GM23248 (cell line): ENCODE measurements around the gene MDN1. TPM values are rescaled to one million over a fixed set of nuclear protein-coding genes. Genes with fewer than 3 reads are reported as not detected.

Experiments
- DNase-seq: peaks from one replicate; pipeline ENCODE4 v3.0.0-alpha.2; 2015
- H2AFZ ChIP-seq: fragments of 200-600 bp; sonication (generic); 2 replicates; pipeline ENCODE4 v1.6.1; 2016; ENCODE audit warnings: antibody characterized with exemption
- H3F3A ChIP-seq: fragments of 200-600 bp; sonication (generic); 2 replicates; pipeline ENCODE4 v1.6.1; 2016; ENCODE audit warnings: mild to moderate bottlenecking, antibody characterized with exemption, mixed run types; ENCODE audit not compliant: insufficient read depth
- H3K27ac ChIP-seq: fragments of 200-600 bp; sonication (generic); 2 replicates; pipeline ENCODE4 v1.5.1; 2016; ENCODE audit warnings: mild to moderate bottlenecking
- H3K27me3 ChIP-seq: fragments of 200-600 bp; sonication (generic); replicated peaks from 2 replicates; pipeline ENCODE4 v1.6.1; 2016; ENCODE audit warnings: mild to moderate bottlenecking; ENCODE audit not compliant: insufficient read depth
- H3K36me3 ChIP-seq: fragments of 200-600 bp; sonication (generic); 2 replicates; pipeline ENCODE4 v1.6.1; 2016; ENCODE audit warnings: low read depth, mild to moderate bottlenecking
- H3K4me1 ChIP-seq: fragments of 200-600 bp; sonication (generic); 2 replicates; pipeline ENCODE4 v1.6.1; 2016; ENCODE audit warnings: mild to moderate bottlenecking; ENCODE audit not compliant: insufficient read depth
- H3K4me2 ChIP-seq: fragments of 200-600 bp; sonication (generic); one replicate; pipeline ENCODE4 v1.6.1; 2016; ENCODE audit warnings: mild to moderate bottlenecking; ENCODE audit not compliant: unreplicated experiment
- H3K4me3 ChIP-seq: fragments of 200-600 bp; sonication (generic); 2 replicates; pipeline ENCODE4 v1.5.1; 2016; ENCODE audit warnings: mild to moderate bottlenecking
- H3K79me2 ChIP-seq: fragments of 200-600 bp; sonication (generic); 2 replicates; pipeline ENCODE4 v1.6.1; 2016; ENCODE audit warnings: mild to moderate bottlenecking; ENCODE audit not compliant: insufficient read depth
- H3K9ac ChIP-seq: fragments of 200-600 bp; sonication (generic); 2 replicates; pipeline ENCODE4 v1.6.1; 2016; ENCODE audit warnings: mild to moderate bottlenecking
- H3K9me2 ChIP-seq: fragments of 200-600 bp; sonication (generic); 2 replicates; pipeline ENCODE4 v1.6.1; 2016; ENCODE audit warnings: mixed run types, mild to moderate bottlenecking, moderate library complexity; ENCODE audit not compliant: insufficient read depth
- H3K9me3 ChIP-seq: fragments of 200-600 bp; sonication (generic); one replicate; pipeline ENCODE4 v1.6.1; 2017; ENCODE audit warnings: low read depth
- H4K20me1 ChIP-seq: fragments of 200-600 bp; sonication (generic); 2 replicates; pipeline ENCODE4 v1.6.0; 2016; ENCODE audit not compliant: insufficient read depth
- EZH2 ChIP-seq: fragments of 200-600 bp; sonication (generic); IDR thresholded peaks from 2 replicates; pipeline ENCODE4 v1.6.1; 2018; ENCODE audit warnings: antibody characterized with exemption, mild to moderate bottlenecking; ENCODE audit not compliant: insufficient read depth, poor library complexity, severe bottlenecking
- EZH2phosphoT487 ChIP-seq: fragments of 200-600 bp; sonication (generic); IDR thresholded peaks from 2 replicates; pipeline ENCODE4 v1.6.1; 2018; ENCODE audit warnings: antibody characterized with exemption, moderate library complexity, mild to moderate bottlenecking, low read depth; ENCODE audit not compliant: insufficient read depth
- WGBS, 2 experiments: methylation state at CpG; one replicate each; pipeline ENCODE4 v1.1.6; 2015 to 2017; ENCODE audit warnings: low lambda C conversion rate in 2 of 2, low coverage in 1 of 2; ENCODE audit errors: missing lambda C conversion rate in 2 of 2; 5-methylcytosine and 5-hydroxymethylcytosine counted together
- in situ Hi-C: fragments of 300-500 bp; cut with MboI; formaldehyde crosslinking; loops from 2 replicates; pipeline ENCODE4 v1.15.0; 2020
- polyA plus RNA-seq: library from polyadenylated mRNA; unstranded; fragments of >200 nt; fragmentation: Nextera tagmentation; extraction: Ambion mirVana; gene quantifications from 2 replicates; pipeline ENCODE4 v1.2.1, GENCODE V29; 2016
- total RNA-seq: library from RNA; depleted of rRNA; stranded (reverse); fragments of >200 nt; shearing (Covaris generic); gene quantifications from 2 replicates; pipeline ENCODE4 v1.2.3, GENCODE V29; 2014

The MDN1 gene
- total and polyA plus RNA-seq, 2 experiments from 2014 or later: 5.7 to 16.9 TPM

DNA sequence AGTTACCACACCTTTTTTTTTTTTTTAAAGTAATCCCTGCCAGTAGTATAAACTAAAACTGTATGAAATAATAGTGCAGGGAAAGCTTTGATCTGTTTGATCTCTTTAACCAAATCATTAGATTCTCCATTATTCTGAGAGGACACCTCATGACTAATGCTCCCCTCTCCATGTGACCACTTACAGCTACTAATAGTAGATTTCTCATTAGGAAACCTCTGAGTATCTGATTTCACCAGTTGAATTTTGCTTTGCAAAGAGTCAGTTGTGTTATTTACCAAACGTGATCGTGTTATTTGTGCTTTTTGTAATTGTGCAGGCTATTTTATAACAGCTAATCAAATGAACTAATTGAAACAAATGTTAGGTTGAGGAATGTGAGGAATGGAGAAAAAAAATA is 22.6 kb upstream of the MDN1 start:
- H3K27me3 ChIP-seq: no peaks in the 10 kb centered on the region
- no peaks in the 10 kb centered on the region for H3K9me2 ChIP-seq
- H3K79me2 ChIP-seq: peaks cover 94% of the 10 kb centered on the region
- in situ Hi-C loops: no loop called here
- TF ChIP-seq EZH2: no peak
- TF ChIP-seq EZH2phosphoT487: no peak
- no peak overlapping the region for H3K9ac ChIP-seq
- no peaks in the 10 kb centered on the region for H3K9me3 ChIP-seq
- H3K36me3 ChIP-seq: 0 out of 2 replicates have a peak, but pooled peaks cover 8% of the 10 kb centered on the region
- WGBS, 2 experiments: 98 to 100% methylated on average over 2 of the region's 2 CpGs
- H2AFZ ChIP-seq: no peak overlapping the region
- no peak overlapping the region for H3K4me3 ChIP-seq
- peaks cover 13% of the 10 kb centered on the region for H3K4me1 ChIP-seq
- no peak overlapping the region for H3K4me2 ChIP-seq
- DNase-seq: peak; percentile 44
- no peaks in the 10 kb centered on the region for H4K20me1 ChIP-seq
- H3F3A ChIP-seq: peaks cover 3% of the 10 kb centered on the region; the same call in 1 of the 2 replicates
- no peak overlapping the region for H3K27ac ChIP-seq

DNA sequence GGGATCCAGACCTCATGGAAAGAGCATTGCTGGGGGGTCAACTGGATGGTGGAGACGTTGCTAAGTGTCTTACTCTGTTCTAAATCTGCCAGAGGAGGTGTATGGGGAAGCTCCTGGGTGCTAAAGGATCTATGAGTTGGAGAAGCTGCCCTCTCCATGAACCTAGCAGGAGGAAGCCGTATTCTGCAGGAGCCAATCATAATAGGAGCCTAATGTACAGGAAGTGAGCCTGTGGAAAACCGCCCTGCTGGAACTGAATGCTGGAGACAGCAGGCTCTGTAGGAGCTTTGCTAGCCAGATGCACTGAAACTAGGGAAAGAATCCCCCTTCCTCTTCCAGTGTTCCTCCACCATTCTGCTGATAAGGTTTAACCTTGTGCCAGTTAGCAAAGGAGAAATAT is 20.9 kb upstream of the MDN1 start:
- H3K9ac ChIP-seq: no peak overlapping the region
- H3K4me2 ChIP-seq: no peak overlapping the region
- H2AFZ ChIP-seq: no peak overlapping the region
- 0 out of 2 replicates have a peak, but pooled peaks cover 8% of the 10 kb centered on the region for H3K36me3 ChIP-seq
- no peak for TF ChIP-seq EZH2
- in situ Hi-C loops: no loop called here
- H3K79me2 ChIP-seq: peaks cover 96% of the 10 kb centered on the region
- H3K9me3 ChIP-seq: no peaks in the 10 kb centered on the region
- H3F3A ChIP-seq: peaks cover 3% of the 10 kb centered on the region; the same call in 1 of the 2 replicates
- H3K4me1 ChIP-seq: peaks cover 13% of the 10 kb centered on the region
- H3K27ac ChIP-seq: no peak overlapping the region
- DNase-seq: no peak
- H4K20me1 ChIP-seq: no peaks in the 10 kb centered on the region
- no peak overlapping the region for H3K4me3 ChIP-seq
- H3K9me2 ChIP-seq: no peaks in the 10 kb centered on the region
- no peaks in the 10 kb centered on the region for H3K27me3 ChIP-seq
- WGBS, 2 experiments: 74 to 84% methylated on average over 3 of the region's 3 CpGs

DNA sequence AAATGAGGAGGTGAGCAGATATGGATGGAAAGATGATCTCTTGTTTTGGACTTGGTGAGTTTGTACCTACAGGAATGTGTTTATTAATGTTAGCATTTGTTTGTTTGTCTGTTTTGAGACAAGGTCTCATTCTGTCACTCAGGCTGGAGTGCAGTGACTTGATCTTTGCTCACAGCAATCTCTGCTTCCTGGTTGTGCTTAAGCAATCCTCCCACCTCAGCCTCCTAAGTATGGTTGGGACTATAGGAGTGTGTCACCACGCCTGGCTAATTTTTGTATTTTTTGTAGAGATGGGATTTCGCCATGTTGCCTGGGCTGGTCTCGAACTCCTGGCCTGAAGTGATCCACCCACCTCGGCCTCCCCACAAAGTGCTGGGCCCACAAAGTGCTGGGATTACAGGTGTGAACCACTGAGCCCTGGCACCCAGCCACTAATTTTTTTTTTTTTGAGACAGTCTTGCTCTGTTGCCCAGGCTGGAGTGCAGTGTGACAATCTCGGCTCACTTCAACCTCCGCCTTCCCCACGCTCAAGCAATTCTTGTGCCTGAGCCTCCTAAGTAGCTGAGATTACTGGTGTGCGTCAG is 17.1 kb upstream of the MDN1 start:
- in situ Hi-C loops: no loop called here
- Histone ChIP-seq H3K27ac (no peak overlapping the region), H3K4me3 (no peak overlapping the region), H2AFZ (no peak overlapping the region), H3K4me1 (no peaks in the 10 kb centered on the region), H3K27me3 (no peaks in the 10 kb centered on the region), H3K4me2 (no peak overlapping the region), H3K9ac (no peak overlapping the region), H3K9me3 (no peaks in the 10 kb centered on the region), H3K79me2 (peaks cover 93% of the 10 kb centered on the region), H3K9me2 (no peaks in the 10 kb centered on the region), H4K20me1 (no peaks in the 10 kb centered on the region), H3F3A (no peaks in the 10 kb centered on the region; the same call in 1 of the 2 replicates), H3K36me3 (0 out of 2 replicates have a peak, but pooled peaks cover 14% of the 10 kb centered on the region)
- no peak for DNase-seq
- WGBS, 2 experiments: 88 to 94% methylated on average over 8 of the region's 8 CpGs
- TF ChIP-seq EZH2phosphoT487 (no peak), EZH2 (no peak)

DNA sequence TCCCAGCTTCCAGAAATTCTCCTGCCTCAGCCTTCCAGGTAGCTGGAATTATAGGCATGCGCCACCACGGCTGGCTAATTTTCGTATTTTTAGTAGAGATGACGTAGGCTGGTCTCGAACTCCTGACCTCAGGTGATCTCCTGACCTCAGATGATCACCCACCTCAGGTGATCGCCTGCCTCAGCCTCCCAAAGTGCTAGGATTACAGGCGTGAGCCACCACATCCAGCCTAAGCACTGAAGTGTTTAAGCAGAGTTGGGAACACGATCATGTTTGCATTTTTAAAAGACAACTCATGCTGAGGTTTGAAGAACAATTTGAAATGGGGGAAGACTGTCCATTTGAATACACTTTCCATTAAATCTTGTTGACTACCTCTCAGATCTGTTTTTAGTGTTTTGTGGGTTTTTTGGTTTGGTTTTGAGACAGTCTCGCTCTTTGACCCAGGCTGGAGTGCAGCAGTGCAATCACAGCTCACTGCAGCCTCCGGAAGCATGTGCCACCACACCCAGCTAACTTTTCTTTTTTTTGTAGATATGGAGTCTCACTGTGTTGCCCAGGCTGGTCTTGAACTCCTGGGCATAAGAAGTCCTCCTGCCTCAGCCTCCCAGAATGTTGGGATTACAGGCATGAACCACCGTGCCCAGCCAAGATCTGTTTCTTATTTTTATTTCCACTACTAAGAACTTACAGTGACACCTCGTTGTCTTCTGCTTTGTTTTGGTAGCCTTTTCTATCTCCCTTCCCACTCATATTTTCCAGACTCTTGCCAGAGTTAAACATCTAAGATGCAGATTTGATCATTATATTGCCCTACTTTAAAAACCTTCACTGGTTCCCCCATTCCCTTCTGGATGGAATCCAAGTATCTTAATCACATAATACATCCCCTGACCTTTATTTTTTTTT is 15.5 kb upstream of the MDN1 start:
- H3K9me3 ChIP-seq: no peaks in the 10 kb centered on the region
- peak; percentile 10 for DNase-seq
- no peaks in the 10 kb centered on the region; the same call in 1 of the 2 replicates for H3F3A ChIP-seq
- no peaks in the 10 kb centered on the region for H3K9me2 ChIP-seq
- no peak overlapping the region for H3K27ac ChIP-seq
- H4K20me1 ChIP-seq: no peaks in the 10 kb centered on the region
- in situ Hi-C loops: no loop called here
- TF ChIP-seq EZH2 (no peak), EZH2phosphoT487 (no peak)
- peaks cover 97% of the 10 kb centered on the region for H3K79me2 ChIP-seq
- H3K4me2 ChIP-seq: no peak overlapping the region
- H3K4me1 ChIP-seq: 0 out of 2 replicates have a peak, but pooled peaks cover 6% of the 10 kb centered on the region
- no peak overlapping the region for H3K9ac ChIP-seq
- no peak overlapping the region for H3K4me3 ChIP-seq
- no peaks in the 10 kb centered on the region for H3K27me3 ChIP-seq
- 0 out of 2 replicates have a peak, but pooled peaks cover 14% of the 10 kb centered on the region for H3K36me3 ChIP-seq
- 88 to 89% methylated on average over 12 of the region's 12 CpGs for WGBS, 2 experiments
- no peak overlapping the region for H2AFZ ChIP-seq
